HFF-Myc (cell line): ENCODE data around the gene CCDC6.
A peak's percentile ranks its signal among the peaks of the same experiment; 100 is the strongest.

Source experiments
- DNase-seq: peaks from one replicate; pipeline ENCODE4 v3.0.0-alpha.2; 2011; ENCODE audit warnings: low read depth; ENCODE audit errors: extremely low read depth
- H3K4me3 ChIP-seq: replicated peaks from 2 replicates; pipeline ENCODE4 v1.5.1; 2011; ENCODE audit warnings: low read depth, mild to moderate bottlenecking, control low read depth, low read length
- CTCF ChIP-seq: IDR thresholded peaks from 2 replicates; pipeline ENCODE4 v1.5.1; 2012; ENCODE audit warnings: mild to moderate bottlenecking, low read depth, low read length, control low read depth; ENCODE audit errors: missing control alignments

Gene CCDC6

GRCh38 chr10:59831658-59832503 lies 74.5 kb downstream of the CCDC6 start:
- no peak for TF ChIP-seq CTCF
- no peak overlapping the region for H3K4me3 ChIP-seq
- DNase-seq = no peak

- no peak overlapping the region for H3K4me3 ChIP-seq
- DNase-seq = peak; percentile 20
- peak; percentile 92 for TF ChIP-seq CTCF
Observed at GRCh38 chr10:59830601-59831259, 75.6 kb downstream of the CCDC6 start.

- no peak for DNase-seq
- TF ChIP-seq CTCF = no peak
Observed at GRCh38 chr10:59829601-59830000, 76.8 kb downstream of the CCDC6 start.

GRCh38 chr10:59829024-59829423 lies 77.3 kb downstream of the CCDC6 start:
- no peak for TF ChIP-seq CTCF
- H3K4me3 ChIP-seq = no peak overlapping the region
- no peak for DNase-seq

More at GRCh38 chr10:59829601-59830000, 76.8 kb downstream of the CCDC6 start:
- no peak overlapping the region for H3K4me3 ChIP-seq

- H3K4me3 ChIP-seq = no peak overlapping the region
- TF ChIP-seq CTCF = no peak
- DNase-seq = no peak
Observed at GRCh38 chr10:59825932-59826331, 80.4 kb downstream of the CCDC6 start.

- no peak for TF ChIP-seq CTCF
- no peak for DNase-seq
- no peak overlapping the region for H3K4me3 ChIP-seq
Observed at GRCh38 chr10:59823751-59824150, 82.6 kb downstream of the CCDC6 start.
